Measurements from ENCODE around the gene FADS3. TPM values are rescaled to one million over a fixed set of nuclear protein-coding genes. Genes with fewer than 3 reads are reported as not detected.

The FADS3 gene
- total and polyA plus RNA-seq, 2 donors (not counting 3 experiments of a cell fraction or from before 2014, with no cell fraction given) = 216 to 346 TPM

DNA sequence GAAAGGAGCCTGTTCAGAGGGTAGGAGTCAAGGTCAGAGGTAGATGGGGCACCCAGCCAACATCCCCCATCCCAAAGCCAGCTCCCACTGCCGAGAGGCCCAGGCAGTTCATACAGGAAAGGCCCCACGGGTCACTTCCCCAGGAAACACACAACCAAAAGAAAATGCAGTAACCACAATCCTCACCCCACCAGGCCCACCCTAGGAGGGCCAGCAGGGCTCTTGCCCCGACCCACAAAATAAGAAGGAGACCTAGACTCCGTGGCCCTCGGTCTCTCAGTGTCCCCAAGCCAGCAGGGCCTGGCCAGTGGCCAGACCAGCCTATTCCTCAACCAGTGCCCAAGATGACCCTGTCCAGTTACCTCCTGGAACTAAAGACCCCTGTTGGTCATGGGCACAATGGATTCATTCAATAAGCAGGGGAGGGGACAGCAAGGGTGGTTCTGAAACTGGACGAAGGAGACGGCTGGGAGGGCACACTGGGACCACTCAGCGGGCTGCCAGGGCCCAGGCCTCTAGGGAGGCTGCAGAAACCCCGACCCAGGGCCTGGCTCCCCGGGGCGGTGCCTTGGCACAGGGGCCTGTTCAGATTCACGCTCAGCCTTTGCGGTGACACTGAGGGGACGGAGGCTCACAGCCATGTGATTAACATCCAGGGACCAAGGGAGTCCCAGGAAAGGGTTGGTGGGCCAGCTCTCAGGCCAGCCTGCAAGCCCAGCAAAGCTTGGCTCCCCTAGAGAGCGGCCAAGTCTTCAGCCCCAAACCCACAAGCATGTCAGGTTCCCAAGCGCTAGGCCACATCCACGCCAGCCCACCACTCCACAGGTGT is 20.6 kb upstream of the FADS3 start:
- H3K79me2 ChIP-seq (ENCODE audit: control insufficient read depth, insufficient read depth, low read length) = no peaks in the 10 kb centered on the region
- H3K36me3 ChIP-seq (ENCODE audit: control insufficient read depth in 2 of 2, extremely low read depth in 1 of 2, insufficient read depth in 2 of 2, low read length in 2 of 2) = no peaks in the 10 kb centered on the region
- FAIRE-seq (no peak), DNase-seq (ENCODE audit: low read depth, low spot score) (no peak)
- POLR2A ChIA-PET = no interaction called here
- no peaks in the 10 kb centered on the region for H3K4me1 ChIP-seq (ENCODE audit: control insufficient read depth, extremely low read depth, insufficient read depth, low read length)
- H3K4me2 ChIP-seq (ENCODE audit: insufficient read depth, low read length) = no peak overlapping the region
- TF ChIP-seq POLR2AphosphoS5 (IDR thresholded peaks at IDR 0.05; ENCODE audit: insufficient read depth, low read depth, low read length) (no peak), POLR2A (IDR thresholded peaks at IDR 0.05; ENCODE audit: low read depth, low read length) (no peak), JUN (IDR thresholded peaks at IDR 0.05; ENCODE audit: borderline replicate concordance, insufficient read depth, insufficient read length, low read depth) (no peak), FOS (IDR thresholded peaks at IDR 0.05; ENCODE audit: borderline replicate concordance, insufficient read depth, low read length) (no peak), EZH2 (IDR thresholded peaks at IDR 0.05; ENCODE audit: borderline replicate concordance, low read depth, low read length, severe bottlenecking) (no peak), GATA2 (IDR thresholded peaks at IDR 0.05; ENCODE audit: insufficient read depth, insufficient read length, low read depth, low read length) (no peak), MYC (IDR thresholded peaks at IDR 0.05; ENCODE audit: low read depth, low read length) (no peak)
- TF ChIP-seq, protein P1, sequence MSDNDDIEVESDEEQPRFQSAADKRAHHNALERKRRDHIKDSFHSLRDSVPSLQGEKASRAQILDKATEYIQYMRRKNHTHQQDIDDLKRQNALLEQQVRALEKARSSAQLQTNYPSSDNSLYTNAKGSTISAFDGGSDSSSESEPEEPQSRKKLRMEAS (IDR thresholded peaks at IDR 0.05; ENCODE audit: insufficient read depth, insufficient read length) = no peak
- TF ChIP-seq, protein P2, sequence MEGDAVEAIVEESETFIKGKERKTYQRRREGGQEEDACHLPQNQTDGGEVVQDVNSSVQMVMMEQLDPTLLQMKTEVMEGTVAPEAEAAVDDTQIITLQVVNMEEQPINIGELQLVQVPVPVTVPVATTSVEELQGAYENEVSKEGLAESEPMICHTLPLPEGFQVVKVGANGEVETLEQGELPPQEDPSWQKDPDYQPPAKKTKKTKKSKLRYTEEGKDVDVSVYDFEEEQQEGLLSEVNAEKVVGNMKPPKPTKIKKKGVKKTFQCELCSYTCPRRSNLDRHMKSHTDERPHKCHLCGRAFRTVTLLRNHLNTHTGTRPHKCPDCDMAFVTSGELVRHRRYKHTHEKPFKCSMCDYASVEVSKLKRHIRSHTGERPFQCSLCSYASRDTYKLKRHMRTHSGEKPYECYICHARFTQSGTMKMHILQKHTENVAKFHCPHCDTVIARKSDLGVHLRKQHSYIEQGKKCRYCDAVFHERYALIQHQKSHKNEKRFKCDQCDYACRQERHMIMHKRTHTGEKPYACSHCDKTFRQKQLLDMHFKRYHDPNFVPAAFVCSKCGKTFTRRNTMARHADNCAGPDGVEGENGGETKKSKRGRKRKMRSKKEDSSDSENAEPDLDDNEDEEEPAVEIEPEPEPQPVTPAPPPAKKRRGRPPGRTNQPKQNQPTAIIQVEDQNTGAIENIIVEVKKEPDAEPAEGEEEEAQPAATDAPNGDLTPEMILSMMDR (IDR thresholded peaks at IDR 0.05; ENCODE audit: extremely low read depth in 1 of 2, insufficient read depth in 1 of 2, low read depth in 1 of 2, low read length in 2 of 2) = no peak
- intact Hi-C loops (cut with micrococcal nuclease) = no loop called here
- CTCF ChIA-PET = no interaction called here
- H3K27me3 ChIP-seq (ENCODE audit: control insufficient read depth in 2 of 2, insufficient read depth in 2 of 2, low read length in 2 of 2) = peaks cover 0 to 3% of the 10 kb centered on the region in 2 experiments
- H3K4me3 ChIP-seq (replicated peaks in 1 of 3; ENCODE audit: insufficient read depth in 1 of 3, low read depth in 1 of 3, low read length in 3 of 3) = no peak overlapping the region
- dilution Hi-C loops (cut with MboI; ENCODE audit: extremely low pct_ligation_motif_present, low sequenced_read_pairs) = no loop called here
- no peak overlapping the region for H3K27ac ChIP-seq (ENCODE audit: insufficient read depth, low read depth, low read length)
- H4K20me1 ChIP-seq (replicated peaks; ENCODE audit: control insufficient read depth, extremely low read depth, insufficient read depth, low read length) = no peaks in the 10 kb centered on the region
- H3K9me1 ChIP-seq (replicated peaks; ENCODE audit: control insufficient read depth, extremely low read depth, insufficient read depth, low read length) = no peaks in the 10 kb centered on the region
- BruUV-seq (replicated peaks) = no TSS peak
- no peak overlapping the region for H3K9ac ChIP-seq (replicated peaks; ENCODE audit: extremely low read depth, insufficient read depth, low read length)
- H3K9me3 ChIP-seq (replicated peaks; ENCODE audit: control insufficient read depth, insufficient read depth, low read length) = no peaks in the 10 kb centered on the region
- no peak overlapping the region for H2AFZ ChIP-seq (ENCODE audit: low read depth, low read length)
